NCI-H2227 (cell line): ENCODE data around the gene NINL.
"Not testable (repeated sequence)": the region's sequence is repeated elsewhere in the genome, so short reads cannot be mapped to it uniquely, and the experiment has no call there.

Source experiments
- DNase-seq: peaks from one replicate; lab custom pipeline; 2025; ENCODE audit not compliant: unreplicated experiment; lab: John Stamatoyannopoulos, UW

Gene NINL

DNA sequence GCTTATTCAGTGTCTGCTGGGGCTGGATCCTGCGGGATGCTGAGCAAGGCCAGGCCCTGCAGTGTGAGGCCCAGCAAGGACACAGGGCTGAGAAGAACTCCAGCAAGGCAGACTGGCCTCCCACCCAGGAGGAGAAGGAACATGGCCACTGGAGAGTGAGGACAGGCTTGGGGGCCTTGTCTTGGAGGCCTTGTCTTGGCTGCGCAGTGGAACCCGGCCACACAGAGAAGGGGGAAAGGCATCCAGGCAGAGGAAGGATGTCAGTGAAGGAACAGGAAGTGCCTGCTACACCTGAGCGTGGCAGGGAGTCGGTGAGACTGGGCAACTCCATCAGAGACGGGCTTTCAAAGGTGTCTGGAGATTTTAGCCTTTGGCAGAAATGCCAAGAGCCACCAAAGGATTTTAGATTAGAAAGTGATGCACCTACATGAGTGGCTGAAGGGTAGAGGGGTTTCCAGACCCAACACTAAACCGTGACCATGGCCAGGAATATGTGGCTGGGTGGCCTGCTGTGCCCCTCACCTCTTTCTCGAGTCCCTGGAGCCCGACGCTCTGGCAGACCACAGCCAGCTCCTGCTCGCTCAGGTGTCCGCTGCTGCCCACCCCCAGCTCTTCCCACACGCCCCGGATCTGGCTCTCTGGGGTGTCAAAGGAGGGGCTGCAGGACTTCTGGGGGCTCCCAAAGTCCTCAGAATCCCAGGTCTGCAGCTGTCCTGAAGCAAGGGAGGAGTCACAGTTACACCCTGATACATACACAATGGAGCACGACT lies 80.8 kb downstream of the NINL start:
- no peak for DNase-seq

DNA sequence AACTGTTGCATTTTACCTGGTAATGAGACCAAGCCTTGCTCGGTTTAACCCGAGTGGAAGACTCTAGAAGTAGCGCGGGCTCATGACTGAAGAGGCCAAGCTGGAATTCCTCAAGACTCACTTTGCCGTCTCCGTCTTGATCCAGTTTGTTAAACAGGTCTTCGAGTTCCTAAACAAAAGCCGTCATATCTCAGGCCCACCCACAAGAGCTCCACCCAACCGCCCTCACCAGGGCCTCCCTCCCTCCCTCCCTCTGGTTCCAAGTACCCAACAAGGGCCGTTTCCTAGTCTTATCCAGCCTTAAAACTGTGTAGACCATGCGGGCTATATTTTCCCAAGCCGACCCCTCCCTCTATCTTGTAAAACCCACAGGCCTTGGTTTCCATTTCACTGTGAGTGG lies 81.4 kb downstream of the NINL start:
- DNase-seq: no peak

DNA sequence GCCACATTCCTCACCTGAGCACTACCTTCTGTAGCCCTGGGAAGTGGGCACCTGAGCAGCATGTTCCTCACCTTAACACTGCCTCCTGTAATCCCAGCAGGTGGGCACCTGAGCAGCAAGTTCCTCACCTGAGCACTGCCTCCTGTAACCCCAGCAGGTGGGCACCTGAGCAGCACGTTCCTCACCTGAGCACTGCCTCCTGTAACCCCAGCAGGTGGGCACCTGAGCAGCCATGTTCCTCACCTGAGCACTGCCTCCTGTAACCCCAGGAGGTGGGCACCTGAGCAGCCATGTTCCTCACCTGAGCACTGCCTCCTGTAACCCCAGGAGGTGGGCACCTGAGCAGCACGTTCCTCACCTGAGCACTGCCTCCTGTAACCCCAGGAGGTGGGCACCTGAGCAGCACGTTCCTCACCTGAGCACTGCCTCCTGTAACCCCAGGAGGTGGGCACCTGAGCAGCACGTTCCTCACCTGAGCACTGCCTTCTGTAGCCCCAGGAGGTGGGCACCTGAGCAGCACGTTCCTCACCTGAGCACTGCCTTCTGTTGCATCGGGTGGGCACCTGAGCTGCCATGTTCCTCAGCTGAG lies 82.2 kb downstream of the NINL start:
- not testable (repeated sequence) for DNase-seq

DNA sequence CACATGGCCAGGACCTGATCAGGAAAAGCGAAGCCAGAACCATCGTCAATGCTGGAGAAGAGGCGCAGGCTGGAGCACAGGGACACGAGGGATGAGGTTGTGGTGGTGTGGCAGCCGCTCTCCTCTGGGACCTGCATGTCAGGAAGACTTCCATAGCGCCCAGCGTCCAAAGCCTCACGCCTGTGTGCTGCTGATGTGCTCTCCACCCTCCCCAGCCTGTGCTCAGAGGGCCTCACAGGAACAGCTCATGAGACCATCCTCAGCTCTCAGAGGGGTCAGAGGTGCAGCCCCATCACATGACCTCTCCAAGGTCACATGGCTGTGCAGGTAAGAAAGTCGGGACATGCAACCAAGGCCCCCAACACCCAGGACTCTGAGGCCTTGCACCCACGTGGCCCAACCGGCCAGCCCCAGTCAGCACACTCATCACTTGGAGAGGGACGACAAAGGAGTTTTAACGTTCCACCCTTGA lies 84.4 kb downstream of the NINL start:
- DNase-seq: no peak

DNA sequence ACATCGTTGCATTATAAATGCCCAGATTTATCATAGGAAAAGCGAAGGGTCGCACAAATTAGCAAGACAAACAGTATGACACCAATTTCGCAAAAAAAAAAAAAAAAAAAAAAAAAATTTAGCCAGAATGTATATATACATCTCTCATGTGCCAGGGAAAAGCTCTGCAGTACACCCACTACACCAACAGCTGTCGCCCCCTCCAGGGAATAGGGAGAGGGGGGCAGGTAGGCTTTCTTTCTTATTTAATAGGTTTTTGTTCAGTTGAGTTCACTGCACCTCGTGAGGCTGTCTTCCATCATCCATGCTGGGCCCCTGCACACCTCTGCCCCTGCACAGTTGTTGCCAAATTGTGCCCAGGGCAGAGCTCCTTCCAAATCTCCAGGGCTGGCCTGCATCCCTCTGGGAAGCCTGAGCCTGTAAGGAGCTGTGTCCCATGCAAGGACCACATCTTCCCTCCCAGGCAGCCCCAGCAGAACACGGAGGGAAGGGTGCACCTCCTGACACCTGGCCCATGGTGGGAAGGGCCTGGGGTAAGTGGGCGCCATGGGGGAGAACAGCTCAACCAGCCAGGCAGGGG lies 85.4 kb downstream of the NINL start:
- DNase-seq: no peak

DNA sequence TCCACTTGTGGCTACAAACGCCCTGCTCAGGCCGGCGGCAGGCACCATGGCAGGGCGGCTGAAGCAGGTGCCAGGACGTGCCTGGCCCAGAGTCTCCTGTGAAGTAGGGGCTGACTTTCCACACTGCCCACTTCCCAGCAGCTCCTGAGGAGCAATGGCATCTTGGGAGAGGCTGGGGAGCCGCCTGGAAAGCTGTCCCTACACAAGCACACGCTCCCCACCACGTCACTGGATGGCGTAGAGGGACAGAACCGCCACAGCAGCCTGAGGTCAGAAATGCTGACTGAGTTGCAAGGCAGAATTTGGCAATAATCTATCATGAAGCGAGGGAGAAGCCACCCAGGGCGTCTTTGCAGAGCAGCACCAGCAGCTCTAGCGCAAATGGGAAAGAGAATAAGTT lies 86.3 kb downstream of the NINL start:
- DNase-seq: no peak

DNA sequence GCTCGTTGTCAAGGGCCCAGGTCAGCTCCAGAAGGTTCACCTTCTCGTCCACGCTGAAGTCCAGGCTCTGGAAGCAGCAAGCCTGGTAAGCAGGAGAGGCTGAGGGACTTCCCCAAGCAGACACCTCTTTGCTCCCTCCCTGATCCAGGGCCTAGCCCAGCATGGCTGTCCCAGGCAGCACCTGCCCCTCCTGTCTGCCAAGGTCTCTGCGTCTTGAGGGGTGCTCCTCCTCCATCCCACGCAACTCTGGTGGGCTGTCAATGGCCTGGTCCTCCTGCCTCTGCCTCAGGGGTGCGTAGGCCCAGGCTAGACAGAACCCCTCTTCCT lies 87.1 kb downstream of the NINL start:
- no peak for DNase-seq

DNA sequence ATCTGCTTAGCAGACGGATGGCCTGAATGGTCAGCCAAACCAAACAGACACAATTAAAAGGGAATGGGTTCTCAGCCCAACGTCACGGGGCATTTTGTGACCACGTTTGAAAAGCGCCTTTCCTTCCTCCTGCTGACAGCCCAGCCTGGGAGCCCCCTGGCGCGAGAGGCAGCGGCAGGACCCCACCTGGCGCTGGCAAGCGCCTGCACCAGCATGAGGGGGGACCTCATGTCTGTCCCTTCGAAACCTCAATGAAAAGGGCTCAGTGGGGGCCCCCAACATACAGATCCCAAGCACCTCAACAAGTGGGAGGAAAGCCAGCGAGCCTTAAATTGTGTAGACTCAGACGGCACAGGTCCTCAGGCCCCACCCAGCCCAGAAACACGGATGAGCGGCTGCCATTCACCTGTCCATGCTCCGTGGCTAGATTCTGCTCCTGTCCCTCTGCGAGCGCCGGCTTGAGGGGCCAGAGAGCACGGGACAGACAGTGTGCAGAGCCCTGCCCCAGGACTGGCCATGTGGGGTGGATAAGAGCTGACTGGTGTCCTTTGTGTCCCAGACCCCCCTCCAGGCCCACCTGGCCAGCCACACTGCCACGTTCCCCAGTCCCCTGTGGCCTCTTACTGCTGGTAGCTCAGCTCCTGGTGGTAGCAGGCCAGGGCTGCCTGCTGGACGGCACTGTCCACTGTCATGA lies 87.6 kb downstream of the NINL start:
- no peak for DNase-seq

DNA sequence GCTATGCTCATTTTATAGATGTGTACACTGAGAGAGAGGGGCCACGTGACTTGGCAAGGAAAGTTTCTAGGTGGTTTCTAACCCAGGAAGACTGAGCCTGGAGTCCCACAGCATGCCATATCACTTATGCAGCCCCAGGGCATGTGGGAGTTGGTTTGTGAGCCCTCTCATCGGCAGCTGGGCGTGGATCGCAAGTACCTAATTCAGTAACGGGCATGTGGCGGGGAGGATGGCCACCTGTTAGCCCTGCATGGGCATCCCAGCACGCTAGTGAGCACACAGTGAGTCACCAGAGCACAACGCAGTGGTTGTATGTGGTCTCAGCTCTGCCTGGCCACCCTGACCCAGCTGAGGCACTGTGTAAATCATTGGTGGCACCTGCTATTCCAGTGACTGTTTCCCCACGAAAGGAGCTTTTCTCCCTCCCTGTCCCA lies 88.3 kb downstream of the NINL start:
- no peak for DNase-seq

DNA sequence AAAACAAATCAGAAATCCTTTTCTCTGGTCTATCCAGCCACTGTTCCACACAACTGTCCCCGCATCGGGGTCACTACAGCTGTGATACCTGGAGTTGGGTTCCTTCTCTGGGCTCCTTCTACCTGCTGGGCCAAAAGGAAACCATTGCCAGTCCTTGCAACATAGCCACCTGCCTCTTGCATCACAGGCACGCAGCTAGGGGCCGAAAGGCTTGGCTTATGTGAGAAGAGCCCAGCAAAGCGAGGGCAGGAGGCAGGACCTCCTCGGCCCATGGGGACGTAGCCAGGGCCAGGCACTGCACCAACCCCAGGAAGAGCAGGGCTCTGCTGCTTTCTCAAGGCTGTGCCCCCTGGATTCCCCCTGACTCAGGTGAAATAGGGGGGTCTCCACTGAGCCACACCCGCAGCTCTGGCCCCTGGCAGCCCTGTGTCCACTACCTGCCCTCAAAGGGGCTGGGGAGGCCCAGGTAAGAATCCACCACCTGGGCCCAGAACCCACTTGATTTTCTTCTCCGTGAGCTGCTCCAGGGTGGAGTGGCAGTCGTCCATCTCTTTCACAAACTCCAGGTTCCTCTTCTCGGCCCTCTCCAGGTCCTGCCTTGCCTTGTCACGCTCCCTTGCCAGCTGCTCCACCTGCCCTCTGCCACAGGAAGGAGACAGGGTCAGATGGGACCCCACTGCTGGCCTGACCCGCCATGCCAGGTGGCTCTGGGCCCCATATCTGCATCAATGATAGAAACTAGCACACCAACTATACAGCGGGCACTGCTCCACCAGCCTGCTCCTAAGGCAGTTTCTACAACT lies 89.0 kb downstream of the NINL start:
- no peak for DNase-seq

DNA sequence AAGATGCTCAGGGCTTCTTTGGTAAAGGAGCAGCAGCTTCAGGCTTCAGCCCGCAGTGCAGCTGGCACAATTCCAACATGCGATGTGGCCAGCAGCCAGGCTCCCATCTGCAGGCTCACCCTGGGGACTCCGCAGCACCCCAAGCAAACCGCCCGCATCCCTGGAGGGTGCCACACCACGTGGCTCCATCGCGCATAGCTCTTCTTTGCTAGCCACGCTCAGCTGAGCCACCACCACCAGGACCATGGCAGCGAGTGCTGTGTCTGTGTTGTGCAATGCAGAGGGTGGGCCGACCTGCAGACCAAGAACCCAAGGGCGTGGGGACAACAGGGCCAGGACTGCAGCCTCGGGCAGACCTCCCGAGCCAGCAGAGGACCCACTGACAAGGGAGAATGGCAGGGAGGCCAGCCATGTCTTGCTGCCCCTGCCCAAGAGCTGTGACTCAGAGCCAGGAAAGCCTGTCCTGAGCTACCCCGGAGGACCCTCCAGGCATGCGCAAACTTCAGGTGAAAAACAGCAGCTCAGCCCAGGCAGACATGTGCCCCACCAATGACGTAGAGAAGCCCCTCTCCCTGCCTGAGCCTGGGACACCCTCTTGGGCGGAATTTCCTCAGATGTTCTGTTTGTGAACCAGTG lies 90.0 kb downstream of the NINL start:
- no peak for DNase-seq

DNA sequence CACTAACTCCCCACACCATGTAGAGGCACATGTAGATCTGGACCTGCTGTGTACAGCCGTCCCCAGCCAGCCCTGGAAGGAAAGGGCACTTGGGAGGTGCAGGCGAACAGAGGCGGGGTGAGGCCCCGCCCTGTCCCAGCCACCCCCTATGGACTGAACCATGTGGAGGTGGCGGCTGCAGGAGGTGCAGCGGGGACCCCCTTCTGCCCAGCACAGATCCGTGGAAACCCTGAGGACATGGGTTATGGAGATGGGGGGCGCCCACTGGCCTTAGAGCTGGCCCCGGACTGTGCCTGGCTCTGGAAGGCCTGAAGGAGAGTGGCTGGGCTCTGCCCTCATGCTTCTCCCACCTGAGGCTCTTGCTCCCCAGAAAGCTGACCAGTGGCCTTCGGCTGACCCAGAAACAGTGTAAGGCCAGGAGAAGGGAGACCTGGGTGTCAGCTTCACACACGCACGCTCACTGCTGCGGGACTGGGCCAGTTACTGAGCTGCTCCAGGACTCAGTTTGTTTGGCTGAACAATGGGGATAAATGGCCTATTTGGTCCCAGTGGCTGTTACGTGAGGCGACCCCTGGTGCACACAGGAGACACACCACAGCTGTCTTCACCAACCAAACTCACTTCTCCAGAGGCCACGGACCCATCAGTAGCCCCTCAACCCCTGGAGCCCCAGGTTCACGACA lies 90.7 kb downstream of the NINL start:
- no peak for DNase-seq

DNA sequence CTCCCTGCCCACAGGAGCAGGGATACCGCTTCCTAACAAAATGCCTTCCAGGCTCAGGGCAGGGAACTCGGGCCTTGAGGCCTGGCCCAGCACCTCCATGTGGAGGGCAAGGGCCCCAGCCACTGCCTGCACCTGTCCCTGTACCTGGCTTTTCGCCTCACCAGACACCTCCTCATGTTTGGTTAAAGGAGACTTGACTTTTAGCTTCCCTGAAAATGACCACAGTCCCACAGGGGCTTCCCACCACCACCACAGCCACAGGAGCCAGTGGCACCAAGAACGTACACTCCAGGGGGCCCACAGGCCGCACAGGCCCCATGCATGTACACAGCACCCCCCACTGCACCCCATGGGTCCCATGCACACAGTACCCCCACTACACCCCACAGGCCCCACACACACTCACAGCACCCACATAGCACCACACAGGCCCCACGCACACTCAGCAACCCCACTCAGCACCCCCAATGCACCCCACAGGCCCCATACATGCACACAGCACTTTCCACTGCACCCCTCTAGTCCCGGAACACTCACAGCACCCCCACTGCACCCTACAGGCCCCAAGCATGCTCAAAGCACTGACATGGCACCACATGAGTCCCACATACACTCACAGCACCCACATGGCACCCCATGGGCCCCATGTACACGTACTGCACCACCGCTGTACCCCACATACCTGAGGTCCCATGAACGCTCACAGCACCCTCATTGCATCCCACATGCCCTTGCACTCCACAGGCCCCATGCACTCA lies 91.4 kb downstream of the NINL start:
- no peak for DNase-seq

DNA sequence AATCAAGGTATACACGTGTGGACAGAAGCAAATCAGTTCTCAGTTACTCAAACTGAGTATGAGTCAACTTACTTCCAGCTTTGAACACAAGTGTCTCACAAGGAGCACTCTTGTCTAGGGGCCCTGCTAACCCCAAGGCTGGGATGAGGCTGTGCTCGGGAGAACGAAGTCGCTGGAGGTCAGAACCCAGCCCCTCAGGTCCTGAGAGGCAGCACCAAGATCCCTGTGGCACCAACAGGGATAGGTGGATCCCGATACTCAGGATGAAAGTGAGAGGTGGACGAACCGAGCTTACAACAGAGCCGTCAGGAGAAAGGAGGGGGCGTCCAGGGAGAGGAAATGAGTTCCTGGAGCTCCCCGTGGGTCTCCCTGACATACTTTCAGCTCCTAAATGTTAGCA lies 92.2 kb downstream of the NINL start:
- DNase-seq: no peak

DNA sequence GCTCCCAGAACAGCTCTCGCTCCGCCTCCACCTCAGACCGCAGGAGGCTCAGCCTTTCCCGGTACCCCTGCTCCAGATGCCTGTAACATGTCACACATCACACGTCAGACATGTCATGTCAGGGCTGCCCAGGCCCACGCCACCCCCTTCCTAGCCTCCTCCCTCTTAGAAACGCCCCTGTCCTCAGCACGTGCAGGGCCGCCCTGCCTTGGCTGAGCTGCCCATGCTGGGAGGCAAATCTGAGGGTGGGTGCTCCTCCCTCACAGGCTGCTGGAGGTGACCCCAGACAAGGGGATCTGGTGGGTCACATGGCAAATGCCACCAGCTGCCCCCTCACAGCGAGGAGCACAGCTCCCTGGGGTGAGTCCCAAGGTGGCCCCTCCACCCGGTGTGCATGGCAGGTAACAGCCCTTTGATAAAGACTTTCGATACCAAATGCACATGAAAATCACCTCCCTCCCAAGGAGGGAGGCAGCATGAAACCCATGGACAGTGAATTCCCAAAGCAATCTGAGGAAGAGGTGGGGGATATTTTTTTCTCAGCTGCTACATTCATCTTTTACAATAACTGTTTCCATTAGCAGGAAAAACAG lies 93.8 kb downstream of the NINL start:
- DNase-seq: no peak

DNA sequence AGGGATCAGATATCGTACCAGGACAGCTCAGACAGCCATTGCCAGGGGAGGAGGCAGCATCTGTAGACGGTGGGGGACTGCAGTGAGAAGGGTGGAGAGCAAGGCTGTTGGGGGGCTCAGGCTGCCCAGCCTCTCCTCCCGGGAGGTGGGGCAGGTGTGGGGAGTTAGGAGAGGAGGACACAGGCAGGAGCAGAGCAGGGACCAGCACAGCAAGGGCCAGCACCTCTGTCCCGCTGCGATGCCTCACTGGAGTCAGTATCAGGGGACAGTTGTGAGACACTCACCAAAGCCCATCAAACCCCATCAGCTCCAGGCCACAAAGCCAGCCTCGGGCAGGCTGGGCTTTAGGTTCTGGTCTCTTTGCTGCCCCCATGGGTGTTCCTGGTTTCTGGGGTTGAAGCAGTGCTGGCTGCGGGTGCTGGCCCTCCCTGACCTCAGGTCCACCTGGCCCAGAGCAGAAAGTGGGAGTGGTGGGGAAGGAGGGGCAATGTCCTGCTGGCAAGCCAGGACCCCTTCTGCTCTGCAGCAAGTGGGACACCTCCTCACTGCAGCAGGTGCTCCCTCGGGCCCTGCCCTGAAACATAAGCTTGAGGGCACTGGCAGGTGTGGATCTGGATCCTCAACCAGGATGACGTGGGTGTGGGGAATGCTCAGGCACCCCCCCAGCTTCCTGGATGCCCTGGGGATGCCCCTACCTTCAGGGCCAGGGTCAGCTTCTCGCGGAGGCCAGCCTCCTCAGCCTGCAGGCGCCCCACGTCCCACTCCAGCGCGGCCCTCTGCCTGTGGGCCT lies 94.5 kb downstream of the NINL start:
- DNase-seq: no peak

DNA sequence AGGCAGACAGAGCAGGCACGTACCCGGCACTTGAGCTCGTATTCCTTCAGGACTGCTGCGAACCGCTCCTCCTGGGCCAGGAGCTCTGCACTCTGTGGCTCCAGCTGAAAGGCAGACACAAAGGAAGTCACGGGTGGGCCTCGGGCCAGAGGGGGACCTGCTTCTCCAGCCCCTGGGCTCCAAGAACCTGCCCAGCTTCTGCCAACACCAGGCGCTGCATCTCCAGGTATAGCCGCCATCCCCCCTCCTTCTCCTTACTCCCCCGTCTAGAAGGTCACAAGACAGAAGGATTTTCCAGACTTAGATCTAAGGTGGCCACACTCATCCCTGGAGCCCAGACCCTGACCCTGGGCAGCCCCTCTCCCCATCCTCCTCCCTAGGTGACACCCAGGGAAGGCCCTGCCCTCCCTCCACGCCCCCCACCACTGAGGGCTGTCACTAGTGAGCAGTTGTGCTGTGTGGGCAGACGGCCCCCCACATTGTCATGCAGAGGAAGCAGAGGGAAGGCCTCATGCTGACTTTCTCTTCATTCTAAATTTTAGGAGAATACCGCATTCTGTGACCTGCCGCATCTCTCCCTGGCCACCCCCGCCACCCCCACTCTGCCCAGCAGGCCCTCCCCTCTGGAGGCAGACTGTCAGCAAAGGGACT lies 96.0 kb downstream of the NINL start:
- DNase-seq: no peak

DNA sequence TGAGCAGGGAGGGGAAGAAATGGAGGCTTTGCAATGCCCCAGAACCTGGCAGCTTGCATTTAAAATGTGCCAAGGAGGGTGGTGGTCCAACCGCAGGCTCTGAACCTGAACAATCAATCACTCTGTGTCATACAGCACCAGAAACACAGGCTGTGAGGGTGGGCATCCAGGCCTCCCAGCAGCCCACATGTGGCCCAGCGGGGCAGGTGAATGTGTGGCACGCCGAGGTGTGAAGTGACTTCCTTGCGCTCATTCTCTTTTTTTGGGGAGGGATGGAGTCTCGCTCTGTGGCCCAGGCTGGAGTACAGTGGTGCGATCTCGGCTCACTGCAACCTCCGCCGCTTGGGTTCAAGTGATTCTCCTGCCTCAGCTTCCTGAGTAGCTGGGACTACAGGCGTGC lies 97.4 kb downstream of the NINL start:
- DNase-seq: no peak
